ENCODE results near the gene UBXN7.

The UBXN7 gene

GRCh38 chr3:196341137-196341536, 91.1 kb downstream of the UBXN7 start:
- no peaks in the 10 kb centered on the region for H3K79me2 ChIP-seq (ENCODE audit: insufficient read depth, low read length)
- H4K20me1 ChIP-seq (ENCODE audit: insufficient read depth, low read length): no peaks in the 10 kb centered on the region
- no peaks in the 10 kb centered on the region for H3K27me3 ChIP-seq (ENCODE audit: insufficient read depth, low read length, poor library complexity)
- TF ChIP-seq EZH2 (IDR thresholded peaks at IDR 0.05; ENCODE audit: borderline replicate concordance, low read depth, low read length, severe bottlenecking) (no peak), CTCF (IDR thresholded peaks at IDR 0.05; ENCODE audit: borderline replicate concordance, extremely low read depth, low read length, poor library complexity, severe bottlenecking) (no peak)
- no peak overlapping the region for H3K9ac ChIP-seq (ENCODE audit: low read depth, low read length)
- ATAC-seq (ENCODE audit: insufficient read depth, low read depth): no peak
- H3K27ac ChIP-seq (ENCODE audit: low read length): no peak overlapping the region
- DNase-seq: no peak
- no peak overlapping the region for H3K4me2 ChIP-seq (ENCODE audit: insufficient read depth, low read length)
- H2AFZ ChIP-seq (ENCODE audit: low read depth, low read length): no peak overlapping the region
- H3K9me3 ChIP-seq (ENCODE audit: insufficient read depth, low read length, severe bottlenecking): no peaks in the 10 kb centered on the region
- no peaks in the 10 kb centered on the region for H3K36me3 ChIP-seq (ENCODE audit: insufficient read depth, low read length)
- H3K4me1 ChIP-seq (ENCODE audit: insufficient read depth, low read length): no peaks in the 10 kb centered on the region
- H3K4me3 ChIP-seq (ENCODE audit: low read depth in 1 of 2, low read length in 2 of 2): no peak overlapping the region

- no peaks in the 10 kb centered on the region for H3K9me3 ChIP-seq (ENCODE audit: insufficient read depth, low read length, severe bottlenecking)
- no peak overlapping the region for H2AFZ ChIP-seq (ENCODE audit: low read depth, low read length)
- H3K4me1 ChIP-seq (ENCODE audit: insufficient read depth, low read length): no peaks in the 10 kb centered on the region
- DNase-seq: no peak
- no peaks in the 10 kb centered on the region for H3K36me3 ChIP-seq (ENCODE audit: insufficient read depth, low read length)
- H3K4me2 ChIP-seq (ENCODE audit: insufficient read depth, low read length): no peak overlapping the region
- no peak overlapping the region for H3K4me3 ChIP-seq (ENCODE audit: low read depth in 1 of 2, low read length in 2 of 2)
- no peaks in the 10 kb centered on the region for H4K20me1 ChIP-seq (ENCODE audit: insufficient read depth, low read length)
- H3K79me2 ChIP-seq (ENCODE audit: insufficient read depth, low read length): no peaks in the 10 kb centered on the region
- no peak for ATAC-seq (ENCODE audit: insufficient read depth, low read depth)
- no peak overlapping the region for H3K9ac ChIP-seq (ENCODE audit: low read depth, low read length)
- TF ChIP-seq CTCF (IDR thresholded peaks at IDR 0.05; ENCODE audit: borderline replicate concordance, extremely low read depth, low read length, poor library complexity, severe bottlenecking) (no peak), EZH2 (IDR thresholded peaks at IDR 0.05; ENCODE audit: borderline replicate concordance, low read depth, low read length, severe bottlenecking) (no peak)
- no peak overlapping the region for H3K27ac ChIP-seq (ENCODE audit: low read length)
- no peaks in the 10 kb centered on the region for H3K27me3 ChIP-seq (ENCODE audit: insufficient read depth, low read length, poor library complexity)
Measured at GRCh38 chr3:196340466-196340865, 91.8 kb downstream of the UBXN7 start.

- Histone ChIP-seq H3K9ac (ENCODE audit: low read depth, low read length) (no peak overlapping the region), H4K20me1 (ENCODE audit: insufficient read depth, low read length) (no peaks in the 10 kb centered on the region), H2AFZ (ENCODE audit: low read depth, low read length) (no peak overlapping the region), H3K79me2 (ENCODE audit: insufficient read depth, low read length) (no peaks in the 10 kb centered on the region), H3K4me3 (ENCODE audit: low read depth in 1 of 2, low read length in 2 of 2) (no peak overlapping the region), H3K4me2 (ENCODE audit: insufficient read depth, low read length) (no peak overlapping the region), H3K9me3 (ENCODE audit: insufficient read depth, low read length, severe bottlenecking) (no peaks in the 10 kb centered on the region), H3K27me3 (ENCODE audit: insufficient read depth, low read length, poor library complexity) (no peaks in the 10 kb centered on the region), H3K4me1 (ENCODE audit: insufficient read depth, low read length) (no peaks in the 10 kb centered on the region), H3K36me3 (ENCODE audit: insufficient read depth, low read length) (no peaks in the 10 kb centered on the region), H3K27ac (ENCODE audit: low read length) (no peak overlapping the region)
- DNase-seq (no peak), ATAC-seq (ENCODE audit: insufficient read depth, low read depth) (no peak)
- TF ChIP-seq EZH2 (IDR thresholded peaks at IDR 0.05; ENCODE audit: borderline replicate concordance, low read depth, low read length, severe bottlenecking) (no peak), CTCF (IDR thresholded peaks at IDR 0.05; ENCODE audit: borderline replicate concordance, extremely low read depth, low read length, poor library complexity, severe bottlenecking) (no peak)
Measured at GRCh38 chr3:196339493-196340254, 92.6 kb downstream of the UBXN7 start.

Data from DND-41 (cell line).